Muscle of leg (tissue), 11 donors: ENCODE results near the gene AEBP1. TPM values are rescaled to one million over a fixed set of nuclear protein-coding genes. Genes with fewer than 3 reads are reported as not detected.

Experiments used
- DNase-seq: peaks from one replicate; pipeline ENCODE4 v3.0.0; 2013
- H3K27ac ChIP-seq: one replicate; pipeline ENCODE4 v1.5.1; 2013; ENCODE audit warnings: mild to moderate bottlenecking, low read length, control low read depth
- H3K27me3 ChIP-seq: one replicate; pipeline ENCODE4 v1.6.1; 2013; ENCODE audit warnings: low read length; ENCODE audit not compliant: control insufficient read depth, insufficient read depth
- H3K36me3 ChIP-seq: one replicate; pipeline ENCODE4 v1.6.1; 2013; ENCODE audit warnings: low read length; ENCODE audit not compliant: control insufficient read depth, insufficient read depth
- H3K4me1 ChIP-seq: one replicate; pipeline ENCODE4 v1.6.1; 2013; ENCODE audit warnings: low read length; ENCODE audit not compliant: control insufficient read depth, insufficient read depth
- H3K4me3 ChIP-seq: one replicate; pipeline ENCODE4 v1.5.1; 2013; ENCODE audit warnings: low read length, control low read depth
- H3K9me3 ChIP-seq: replicated peaks from 2 replicates; pipeline ENCODE4 v1.6.1; 2013; ENCODE audit warnings: low read depth, low read length; ENCODE audit not compliant: control insufficient read depth
- WGBS: methylation state at CpG from one replicate; pipeline ENCODE4 v1.1.5; 2013; ENCODE audit warnings: missing lambda C conversion rate; ENCODE audit not compliant: insufficient coverage; 5-methylcytosine and 5-hydroxymethylcytosine counted together
- polyA plus RNA-seq, 8 donors: library from polyadenylated mRNA; unstranded; fragments of 120-200 nt; gene quantifications; one replicate each; pipeline versions ENCODE4 v1.2.1 to v1.2.3, GENCODE V29; 2013; ENCODE audit warnings: inconsistent platforms in 1 of 8, low replicate concordance in 1 of 8; ENCODE audit not compliant: insufficient read length in 8 of 8, insufficient read depth in 1 of 8
- total RNA-seq: library from RNA; stranded (reverse); fragments of 120-200 nt; gene quantifications from one replicate; pipeline ENCODE4 v1.2.4, GENCODE V29; 2013

The AEBP1 gene
- total and polyA plus RNA-seq, 9 donors: 64.8 to 152 (median 93.7) TPM

- H3K9me3 ChIP-seq: no peaks in the 10 kb centered on the region
- DNase-seq: no peak
- H3K4me1 ChIP-seq: peaks cover 39% of the 10 kb centered on the region
- peaks cover 84% of the 10 kb centered on the region for H3K36me3 ChIP-seq
- 96% methylated on average over 16 of the region's 20 CpGs for WGBS
- no peak overlapping the region for H3K27ac ChIP-seq
- no peaks in the 10 kb centered on the region for H3K27me3 ChIP-seq
- H3K4me3 ChIP-seq: no peak overlapping the region
Measured at GRCh38 chr7:44076101-44076895, 27.8 kb upstream of the AEBP1 start.

- no peak for DNase-seq
- H3K9me3 ChIP-seq: no peaks in the 10 kb centered on the region
- H3K36me3 ChIP-seq: peaks cover 81% of the 10 kb centered on the region
- WGBS: 92% methylated on average over 6 of the region's 9 CpGs
- no peak overlapping the region for H3K4me3 ChIP-seq
- H3K4me1 ChIP-seq: peaks cover 38% of the 10 kb centered on the region
- no peak overlapping the region for H3K27ac ChIP-seq
- H3K27me3 ChIP-seq: no peaks in the 10 kb centered on the region
Measured at GRCh38 chr7:44077061-44077460, 27.1 kb upstream of the AEBP1 start.

DNA sequence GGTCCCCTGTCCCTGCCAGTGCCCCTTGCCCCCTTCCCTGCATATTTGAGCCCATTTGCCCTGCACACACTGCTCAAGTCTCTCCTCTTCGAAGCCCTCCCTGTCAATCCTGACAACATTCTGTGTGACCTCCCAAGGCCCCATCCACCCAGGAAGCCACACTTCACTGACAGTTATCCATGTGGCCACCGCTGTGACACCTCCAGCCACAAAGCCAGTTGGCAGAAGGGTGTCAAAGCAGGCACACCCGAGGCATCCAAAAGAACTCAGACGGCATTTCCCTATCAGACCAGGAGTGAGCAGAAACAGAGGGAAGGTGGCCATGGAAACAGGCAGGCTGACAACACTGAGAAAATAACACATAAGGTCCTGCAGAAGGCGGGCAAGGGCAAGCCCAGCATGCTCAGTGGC is 26.5 kb upstream of the AEBP1 start:
- no peaks in the 10 kb centered on the region for H3K9me3 ChIP-seq
- H3K27ac ChIP-seq: no peak overlapping the region
- no peak for DNase-seq
- H3K4me1 ChIP-seq: peaks cover 31% of the 10 kb centered on the region
- WGBS: 85% methylated on average over 5 of the region's 5 CpGs
- H3K36me3 ChIP-seq: peaks cover 75% of the 10 kb centered on the region
- H3K4me3 ChIP-seq: no peak overlapping the region
- H3K27me3 ChIP-seq: no peaks in the 10 kb centered on the region

DNA sequence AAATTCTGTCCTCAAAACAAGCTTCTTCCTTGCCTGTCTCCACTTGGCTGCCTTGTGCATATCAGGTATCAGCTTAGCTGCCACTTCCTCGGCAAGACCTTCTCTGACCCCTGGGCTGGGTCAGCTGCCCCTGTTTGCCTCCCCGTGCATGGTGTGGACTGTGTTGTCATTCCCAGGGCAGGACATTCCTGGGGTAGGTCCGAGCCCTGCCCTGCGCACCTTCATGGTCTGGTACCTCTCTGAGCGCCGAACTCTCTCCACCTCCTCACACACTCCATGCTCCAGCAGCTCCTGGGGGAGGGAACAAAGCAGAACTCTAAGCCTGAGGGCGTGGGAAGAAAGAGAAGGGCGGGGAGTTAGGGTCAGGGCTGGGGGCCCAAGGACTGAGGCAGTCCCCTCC is 25.6 kb upstream of the AEBP1 start:
- whole genome bisulfite sequencing: 74% methylated on average over 4 of the region's 8 CpGs
- no peaks in the 10 kb centered on the region for H3K9me3 ChIP-seq
- H3K27ac ChIP-seq: no peak overlapping the region
- H3K27me3 ChIP-seq: no peaks in the 10 kb centered on the region
- H3K4me3 ChIP-seq: no peak overlapping the region
- H3K4me1 ChIP-seq: peaks cover 24% of the 10 kb centered on the region
- H3K36me3 ChIP-seq: peaks cover 67% of the 10 kb centered on the region
- DNase-seq: no peak

- DNase-seq: no peak
- peaks cover 17% of the 10 kb centered on the region for H3K4me1 ChIP-seq
- H3K27me3 ChIP-seq: no peaks in the 10 kb centered on the region
- H3K9me3 ChIP-seq: no peaks in the 10 kb centered on the region
- no peak overlapping the region for H3K4me3 ChIP-seq
- H3K27ac ChIP-seq: no peak overlapping the region
- 90% methylated on average over 8 of the region's 11 CpGs for WGBS
- H3K36me3 ChIP-seq: peaks cover 57% of the 10 kb centered on the region
Measured at GRCh38 chr7:44079331-44080021, 24.7 kb upstream of the AEBP1 start.

DNA sequence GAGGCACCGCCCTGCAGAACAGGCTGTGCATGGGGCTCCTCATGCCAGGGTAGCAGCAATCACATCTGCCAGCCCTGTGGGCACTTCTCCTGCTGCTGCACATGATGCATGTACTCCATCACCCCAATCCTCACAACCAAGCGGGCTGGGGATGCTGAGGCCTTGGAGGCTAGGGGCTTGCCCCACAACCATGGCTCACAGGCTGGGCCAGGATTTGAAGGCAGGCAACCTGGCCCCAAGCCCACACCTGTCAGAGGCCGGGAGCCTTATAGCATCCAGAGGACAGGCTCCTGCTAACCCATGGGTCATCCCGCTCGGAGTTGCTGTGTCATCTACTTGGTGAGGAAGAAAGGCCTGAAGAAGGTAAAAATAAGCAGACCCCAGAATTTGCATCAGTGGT is 24.0 kb upstream of the AEBP1 start:
- WGBS: 93% methylated on average over 3 of the region's 5 CpGs
- H3K27me3 ChIP-seq: no peaks in the 10 kb centered on the region
- peaks cover 53% of the 10 kb centered on the region for H3K36me3 ChIP-seq
- no peak for DNase-seq
- H3K9me3 ChIP-seq: no peaks in the 10 kb centered on the region
- H3K4me3 ChIP-seq: no peak overlapping the region
- peaks cover 17% of the 10 kb centered on the region for H3K4me1 ChIP-seq
- H3K27ac ChIP-seq: no peak overlapping the region

- Histone ChIP-seq H3K36me3 (peaks cover 46% of the 10 kb centered on the region), H3K4me1 (peaks cover 17% of the 10 kb centered on the region), H3K27ac (peak overlapping the region; percentile 76), H3K4me3 (no peak overlapping the region), H3K9me3 (no peaks in the 10 kb centered on the region), H3K27me3 (no peaks in the 10 kb centered on the region)
- WGBS: 87% methylated on average over 3 of the region's 11 CpGs
- peak; percentile 74 for DNase-seq
Measured at GRCh38 chr7:44080686-44081265, 23.4 kb upstream of the AEBP1 start.

DNA sequence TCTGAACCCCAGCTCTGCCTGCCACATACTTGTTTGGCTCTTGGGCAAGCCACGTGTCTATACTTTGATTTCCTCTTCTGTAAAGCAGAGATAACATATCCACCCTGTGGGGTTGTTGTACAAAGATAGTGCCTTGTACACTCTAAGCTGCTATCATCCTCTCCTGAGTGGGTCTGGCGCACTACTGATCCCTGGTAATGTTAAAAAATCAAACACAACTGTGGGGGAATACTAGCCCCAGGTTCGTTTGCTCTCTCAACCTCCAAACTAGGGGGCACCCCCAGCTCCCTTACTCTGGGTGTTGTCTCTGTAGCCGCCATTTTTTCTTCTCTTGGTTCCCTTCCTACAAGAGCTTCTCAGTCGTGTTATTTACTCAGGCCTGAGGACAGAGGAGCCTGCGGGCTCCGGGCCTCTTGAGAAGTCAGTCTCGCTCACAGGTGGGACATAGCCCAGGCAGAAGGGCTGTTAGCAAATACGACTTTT is 22.8 kb upstream of the AEBP1 start:
- WGBS: 88% methylated on average over 5 of the region's 9 CpGs
- Histone ChIP-seq H3K9me3 (no peaks in the 10 kb centered on the region), H3K27ac (peak overlapping the region; percentile 76), H3K4me1 (peaks cover 17% of the 10 kb centered on the region), H3K36me3 (peaks cover 41% of the 10 kb centered on the region), H3K27me3 (no peaks in the 10 kb centered on the region), H3K4me3 (peak overlapping the region; percentile 89)
- DNase-seq: no peak

GRCh38 chr7:44082541-44083207 is 21.5 kb upstream of the AEBP1 start:
- Histone ChIP-seq H3K4me3 (peak overlapping the region; percentile 89), H3K36me3 (peaks cover 29% of the 10 kb centered on the region), H3K9me3 (no peaks in the 10 kb centered on the region), H3K27me3 (no peaks in the 10 kb centered on the region), H3K27ac (peak overlapping the region; percentile 83), H3K4me1 (peaks cover 22% of the 10 kb centered on the region)
- WGBS: under 1% methylated on average over 37 of the region's 54 CpGs
- peak; percentile 100 for DNase-seq

DNA sequence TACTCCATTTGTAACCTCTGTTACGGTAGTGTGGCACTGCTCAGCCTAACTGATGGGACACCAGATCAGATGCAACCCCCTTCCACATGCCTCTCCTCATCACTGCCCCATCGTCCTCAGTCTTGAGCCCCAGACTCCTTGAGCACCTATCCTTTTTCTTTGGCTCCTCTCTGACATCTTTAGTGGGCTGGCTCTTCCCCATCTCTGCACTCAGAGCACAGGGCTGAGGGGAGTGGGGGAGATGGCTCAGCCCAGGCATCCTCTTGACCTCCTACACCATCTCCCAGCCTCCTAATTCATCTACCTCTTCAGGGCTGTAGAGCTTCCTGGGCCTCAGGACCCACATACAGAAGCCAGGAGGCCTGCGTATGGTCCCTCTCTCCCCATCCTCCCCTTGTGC is 20.3 kb upstream of the AEBP1 start:
- Histone ChIP-seq H3K4me3 (no peak overlapping the region), H3K27ac (no peak overlapping the region), H3K27me3 (no peaks in the 10 kb centered on the region), H3K4me1 (peaks cover 33% of the 10 kb centered on the region), H3K36me3 (peaks cover 19% of the 10 kb centered on the region), H3K9me3 (no peaks in the 10 kb centered on the region)
- 67% methylated on average over 1 of the region's 3 CpGs for WGBS
- no peak for DNase-seq
